Ishikawa (cell line): ENCODE results near the gene SIGLEC10.

Experiments used
- CEBPB ChIP-seq: IDR thresholded peaks from 2 replicates; pipeline ENCODE4 v1.6.1; 2012
- CREB1 ChIP-seq: IDR thresholded peaks from 2 replicates; pipeline ENCODE4 v1.6.1; 2012; ENCODE audit warnings: low read depth
- EGR1 ChIP-seq: IDR thresholded peaks from 2 replicates; pipeline ENCODE4 v1.6.1; 2012
- EP300 ChIP-seq: IDR thresholded peaks from 2 replicates; pipeline ENCODE4 v1.6.1; 2012; ENCODE audit warnings: borderline replicate concordance
- FOXM1 ChIP-seq: IDR thresholded peaks from 2 replicates; pipeline ENCODE4 v1.6.1; 2012; ENCODE audit warnings: low read depth, borderline replicate concordance
- MAX ChIP-seq: IDR thresholded peaks from 2 replicates; pipeline ENCODE4 v1.6.1; 2012
- NFIC ChIP-seq: IDR thresholded peaks from 2 replicates; pipeline ENCODE4 v1.6.1; 2012
- RAD21 ChIP-seq: IDR thresholded peaks from 2 replicates; pipeline ENCODE4 v1.6.1; 2012; ENCODE audit warnings: low read depth
- REST ChIP-seq: IDR thresholded peaks from 2 replicates; pipeline ENCODE4 v1.6.1; 2012; ENCODE audit warnings: low read depth, mild to moderate bottlenecking
- TAF1 ChIP-seq: IDR thresholded peaks from 2 replicates; pipeline ENCODE4 v1.6.1; 2012; ENCODE audit warnings: low read depth, mild to moderate bottlenecking
- TCF12 ChIP-seq: IDR thresholded peaks from 2 replicates; pipeline ENCODE4 v1.6.1; 2012; ENCODE audit warnings: low read depth
- TEAD4 ChIP-seq: IDR thresholded peaks from 2 replicates; pipeline ENCODE4 v1.6.1; 2012
- USF1 ChIP-seq: IDR thresholded peaks from 2 replicates; pipeline ENCODE4 v1.6.1; 2012
- YY1 ChIP-seq: IDR thresholded peaks from 2 replicates; pipeline ENCODE4 v1.6.1; 2012; ENCODE audit warnings: low read depth
- ZBTB7A ChIP-seq: IDR thresholded peaks from 2 replicates; pipeline ENCODE4 v1.6.1; 2012; ENCODE audit warnings: low read depth

The SIGLEC10 gene

GRCh38 chr19:51431124-51431523 is 13.7 kb upstream of the SIGLEC10 start:
- TF ChIP-seq NFIC (no peak), FOXM1 (no peak), ZBTB7A (no peak), REST (no peak), MAX (no peak), EP300 (no peak), CEBPB (no peak), USF1 (no peak), TCF12 (no peak), RAD21 (no peak), YY1 (no peak), TEAD4 (no peak), TAF1 (no peak), EGR1 (no peak), CREB1 (no peak)

GRCh38 chr19:51430221-51430620 is 12.8 kb upstream of the SIGLEC10 start:
- TF ChIP-seq TCF12 (no peak), EGR1 (no peak), TAF1 (no peak), FOXM1 (no peak)

- TF ChIP-seq CEBPB = no peak
- no peak for TF ChIP-seq EGR1
- no peak for TF ChIP-seq NFIC
- TF ChIP-seq TEAD4 = no peak
- TF ChIP-seq RAD21 = no peak
- no peak for TF ChIP-seq YY1
- TF ChIP-seq ZBTB7A = no peak
- no peak for TF ChIP-seq USF1
- TF ChIP-seq MAX = no peak
- no peak for TF ChIP-seq FOXM1
- no peak for TF ChIP-seq TAF1
- TF ChIP-seq REST = no peak
- no peak for TF ChIP-seq TCF12
- no peak for TF ChIP-seq CREB1
- TF ChIP-seq EP300 = no peak
These were observed 9.8 kb upstream of the SIGLEC10 start for GRCh38 chr19:51427201-51427600.

GRCh38 chr19:51422053-51422448 is 4.6 kb upstream of the SIGLEC10 start:
- 0 out of 2 replicates have a peak, but pooled peaks have one; percentile 35 for TF ChIP-seq MAX
- no peak for TF ChIP-seq NFIC
- no peak for TF ChIP-seq TEAD4
- TF ChIP-seq FOXM1 = no peak
- TF ChIP-seq YY1 = no peak
- TF ChIP-seq CREB1 = no peak
- TF ChIP-seq RAD21 = peak; percentile 72
- TF ChIP-seq EP300 = no peak
- TF ChIP-seq USF1 = no peak
- TF ChIP-seq CEBPB = no peak
- peak; percentile 98 for TF ChIP-seq REST
- TF ChIP-seq ZBTB7A = no peak
